GM12878 (cell line): ENCODE measurements around the gene SLC25A33. TPM values are rescaled to one million over a fixed set of nuclear protein-coding genes. Genes with fewer than 3 reads are reported as not detected.

Experiments
- HDGF ChIP-seq: fragments of 450-650 bp; IDR thresholded peaks from 2 replicates; pipeline ENCODE4 v1.6.1; 2016; ENCODE audit warnings: antibody characterized with exemption
- IRF4 ChIP-seq: IDR thresholded peaks from 2 replicates; pipeline ENCODE4 v1.6.1; 2011; ENCODE audit warnings: low read depth, low read length
- MEF2A ChIP-seq: IDR thresholded peaks from 2 replicates; pipeline ENCODE4 v1.6.1; 2011; ENCODE audit warnings: low read depth, mild to moderate bottlenecking, low read length, moderate library complexity; ENCODE audit not compliant: insufficient read depth
- MEF2B ChIP-seq: fragments of 450-650 bp; IDR thresholded peaks from 2 replicates; pipeline ENCODE4 v1.6.1; 2018; ENCODE audit warnings: mild to moderate bottlenecking, moderate library complexity; ENCODE audit not compliant: partially characterized antibody, poor library complexity, severe bottlenecking
- MXI1 ChIP-seq: fragments of 150-350 bp; IDR thresholded peaks from 2 replicates; pipeline ENCODE4 v1.6.1; 2011; ENCODE audit warnings: low read depth, mild to moderate bottlenecking, inconsistent platforms, low read length, improper control_type of control experiment
- NBN ChIP-seq: fragments of 450-650 bp; IDR thresholded peaks from 2 replicates; pipeline ENCODE4 v1.6.1; 2016
- NFXL1 ChIP-seq: fragments of 450-650 bp; IDR thresholded peaks from 2 replicates; pipeline ENCODE4 v1.6.1; 2017; ENCODE audit warnings: antibody characterized with exemption, mild to moderate bottlenecking, borderline replicate concordance
- NFYB ChIP-seq: IDR thresholded peaks from 2 replicates; pipeline ENCODE4 v1.6.1; 2011; ENCODE audit warnings: low read depth, mild to moderate bottlenecking, low read length, improper control_type of control experiment, moderate library complexity; ENCODE audit not compliant: insufficient read depth
- PAX5 ChIP-seq: IDR thresholded peaks from 2 replicates; pipeline ENCODE4 v1.6.1; 2011; ENCODE audit warnings: low read depth, low read length, borderline replicate concordance
- POU2F2 ChIP-seq: IDR thresholded peaks from 3 replicates; pipeline ENCODE4 v1.6.1; 2011; ENCODE audit warnings: low read depth, mild to moderate bottlenecking, low read length, borderline replicate concordance
- RAD21 ChIP-seq: IDR thresholded peaks from 2 replicates; pipeline ENCODE4 v1.6.1; 2011; ENCODE audit warnings: mild to moderate bottlenecking, low read depth, low read length, moderate library complexity; ENCODE audit not compliant: insufficient read depth
- RCOR1 ChIP-seq: conservative IDR thresholded peaks from 2 replicates; pipeline ENCODE4 v1.6.1; 2012; ENCODE audit warnings: low read depth, low read length, improper control_type of control experiment
- SMAD5 ChIP-seq: IDR thresholded peaks from 2 replicates; pipeline ENCODE4 v1.6.1; 2016; ENCODE audit warnings: antibody characterized with exemption, low read depth
- SMC3 ChIP-seq: IDR thresholded peaks from 2 replicates; pipeline ENCODE4 v1.6.1; 2011; ENCODE audit warnings: low read length, improper control_type of control experiment, borderline replicate concordance
- SUZ12 ChIP-seq: fragments of 200-600 bp; sonication (generic); IDR thresholded peaks from one replicate; pipeline ENCODE4 v1.6.1; 2018; ENCODE audit warnings: antibody characterized with exemption, mild to moderate bottlenecking; ENCODE audit not compliant: unreplicated experiment
- TCF12 ChIP-seq: IDR thresholded peaks from 2 replicates; pipeline ENCODE4 v1.6.1; 2011; ENCODE audit warnings: low read depth, mild to moderate bottlenecking, low read length
- ZNF207 ChIP-seq: fragments of 450-650 bp; IDR thresholded peaks from 2 replicates; pipeline ENCODE4 v1.6.1; 2014; ENCODE audit warnings: antibody characterized with exemption, mild to moderate bottlenecking, borderline replicate concordance
- ZSCAN29 ChIP-seq: fragments of 450-650 bp; IDR thresholded peaks from 2 replicates; pipeline ENCODE4 v1.6.1; 2017; ENCODE audit warnings: mild to moderate bottlenecking, moderate library complexity
- polyA plus RNA-seq, 11 experiments: library from polyadenylated mRNA; depleted of rRNA in 4 of 11; unstranded in 6 of 11; stranded (reverse) in 5 of 11; fragments of >200 nt; fragmentation: Nextera tagmentation in 4 of 11; fragmentation: Illumina TruSeq in 1 of 11; extraction: Ambion mirVana in 4 of 11; extraction: Trizol in 1 of 11; gene quantifications; 1 replicate in 1 of 11; 2 replicates in 10 of 11; pipeline versions ENCODE4 v1.2.1 to v1.2.3, GENCODE V29; 2011 to 2016; ENCODE audit warnings: inconsistent platforms in 2 of 11, missing spikeins in 2 of 11, low read depth in 1 of 11
- total RNA-seq, 4 experiments: library from RNA; depleted of rRNA in 3 of 4; stranded (reverse); fragments of >200 nt in 3 of 4; fragmentation: Illumina TruSeq in 1 of 4; extraction: Trizol in 1 of 4; gene quantifications; 2 replicates each; pipeline versions ENCODE4 v1.2.1 to v1.2.3, GENCODE V29; 2013 to 2021
- TF ChIP-seq, protein P1 (sequence below): fragments of 450-650 bp; conservative IDR thresholded peaks from 2 replicates; pipeline ENCODE4 v1.6.1; 2017; ENCODE audit warnings: mild to moderate bottlenecking, moderate library complexity
- TF ChIP-seq, protein P2 (sequence below): IDR thresholded peaks from 2 replicates; pipeline ENCODE4 v1.6.1; 2012; ENCODE audit warnings: low read depth, low read length, improper control_type of control experiment
- TF ChIP-seq, protein P3 (sequence below): fragments of 450-650 bp; IDR thresholded peaks from 2 replicates; pipeline ENCODE4 v1.6.1; 2017; ENCODE audit warnings: low read depth, mild to moderate bottlenecking, moderate library complexity
- TF ChIP-seq, protein P4 (sequence below): fragments of 450-650 bp; IDR thresholded peaks from 2 replicates; pipeline ENCODE4 v1.6.1; 2017; ENCODE audit warnings: mild to moderate bottlenecking, moderate library complexity

SLC25A33 gene
- total and polyA plus RNA-seq, 10 of the 15 experiments (the other 5 are each of a cell fraction or from before 2014, with no cell fraction given): 1.7 to 11.2 (median 8.4) TPM

DNA sequence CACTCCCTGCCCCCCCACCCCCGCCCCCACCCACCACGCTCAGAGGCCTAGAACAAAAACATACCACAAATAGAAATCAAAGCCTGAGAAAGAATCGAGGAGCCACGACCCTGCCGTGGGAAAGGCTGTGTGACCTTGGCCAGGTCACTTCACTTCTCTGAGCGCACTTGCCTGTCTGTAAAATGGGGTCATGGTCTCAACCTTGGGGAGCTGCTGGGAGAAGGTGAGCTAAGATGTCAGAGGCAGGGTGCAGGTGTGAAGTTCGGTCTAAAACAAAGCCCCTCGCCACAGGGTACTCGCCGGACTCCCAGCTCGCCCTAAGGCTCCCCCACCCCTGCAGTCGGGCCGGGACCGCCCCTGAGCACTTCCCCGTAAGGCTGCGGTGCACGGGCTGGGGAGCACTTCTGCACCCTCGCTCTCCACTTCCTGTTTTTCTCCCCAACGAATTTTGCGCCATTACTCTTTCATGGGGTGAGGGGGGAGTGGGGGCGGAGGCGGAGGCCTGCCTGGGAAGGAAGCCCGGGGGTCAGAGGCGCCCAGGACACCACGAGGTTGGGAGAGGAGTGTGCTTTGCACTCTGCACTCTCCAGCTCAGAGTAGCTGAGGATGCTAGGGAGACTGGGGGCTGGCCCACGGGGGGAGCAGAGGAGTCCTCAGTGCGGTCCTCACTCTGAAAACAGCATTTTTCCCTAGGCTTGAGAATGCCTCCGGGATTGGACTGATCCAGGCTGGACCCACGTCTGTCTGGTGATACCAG lies 90.4 kb downstream of the SLC25A33 start (continued):
- TF ChIP-seq SMAD5: no peak
- TF ChIP-seq, protein P1, sequence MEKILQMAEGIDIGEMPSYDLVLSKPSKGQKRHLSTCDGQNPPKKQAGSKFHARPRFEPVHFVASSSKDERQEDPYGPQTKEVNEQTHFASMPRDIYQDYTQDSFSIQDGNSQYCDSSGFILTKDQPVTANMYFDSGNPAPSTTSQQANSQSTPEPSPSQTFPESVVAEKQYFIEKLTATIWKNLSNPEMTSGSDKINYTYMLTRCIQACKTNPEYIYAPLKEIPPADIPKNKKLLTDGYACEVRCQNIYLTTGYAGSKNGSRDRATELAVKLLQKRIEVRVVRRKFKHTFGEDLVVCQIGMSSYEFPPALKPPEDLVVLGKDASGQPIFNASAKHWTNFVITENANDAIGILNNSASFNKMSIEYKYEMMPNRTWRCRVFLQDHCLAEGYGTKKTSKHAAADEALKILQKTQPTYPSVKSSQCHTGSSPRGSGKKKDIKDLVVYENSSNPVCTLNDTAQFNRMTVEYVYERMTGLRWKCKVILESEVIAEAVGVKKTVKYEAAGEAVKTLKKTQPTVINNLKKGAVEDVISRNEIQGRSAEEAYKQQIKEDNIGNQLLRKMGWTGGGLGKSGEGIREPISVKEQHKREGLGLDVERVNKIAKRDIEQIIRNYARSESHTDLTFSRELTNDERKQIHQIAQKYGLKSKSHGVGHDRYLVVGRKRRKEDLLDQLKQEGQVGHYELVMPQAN: peak; percentile 54; the same call in 1 of the 2 replicates
- peak; percentile 16 for TF ChIP-seq MXI1
- TF ChIP-seq PAX5: no peak
- no peak for TF ChIP-seq SUZ12
- peak; percentile 73; the same call in 1 of the 2 replicates for TF ChIP-seq ZSCAN29
- TF ChIP-seq, protein P2, sequence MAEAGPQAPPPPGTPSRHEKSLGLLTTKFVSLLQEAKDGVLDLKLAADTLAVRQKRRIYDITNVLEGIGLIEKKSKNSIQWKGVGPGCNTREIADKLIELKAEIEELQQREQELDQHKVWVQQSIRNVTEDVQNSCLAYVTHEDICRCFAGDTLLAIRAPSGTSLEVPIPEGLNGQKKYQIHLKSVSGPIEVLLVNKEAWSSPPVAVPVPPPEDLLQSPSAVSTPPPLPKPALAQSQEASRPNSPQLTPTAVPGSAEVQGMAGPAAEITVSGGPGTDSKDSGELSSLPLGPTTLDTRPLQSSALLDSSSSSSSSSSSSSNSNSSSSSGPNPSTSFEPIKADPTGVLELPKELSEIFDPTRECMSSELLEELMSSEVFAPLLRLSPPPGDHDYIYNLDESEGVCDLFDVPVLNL: 0 out of 2 replicates have a peak, but pooled peaks have one; percentile 6
- TF ChIP-seq POU2F2: peak; percentile 46; the same call in 1 of the 3 replicates
- no peak for TF ChIP-seq SMC3
- TF ChIP-seq HDGF: 0 out of 2 replicates have a peak, but pooled peaks have one; percentile 35
- TF ChIP-seq NBN: peak; percentile 96
- 0 out of 2 replicates have a peak, but pooled peaks have one; percentile 76 for TF ChIP-seq RCOR1
- TF ChIP-seq, protein P3, sequence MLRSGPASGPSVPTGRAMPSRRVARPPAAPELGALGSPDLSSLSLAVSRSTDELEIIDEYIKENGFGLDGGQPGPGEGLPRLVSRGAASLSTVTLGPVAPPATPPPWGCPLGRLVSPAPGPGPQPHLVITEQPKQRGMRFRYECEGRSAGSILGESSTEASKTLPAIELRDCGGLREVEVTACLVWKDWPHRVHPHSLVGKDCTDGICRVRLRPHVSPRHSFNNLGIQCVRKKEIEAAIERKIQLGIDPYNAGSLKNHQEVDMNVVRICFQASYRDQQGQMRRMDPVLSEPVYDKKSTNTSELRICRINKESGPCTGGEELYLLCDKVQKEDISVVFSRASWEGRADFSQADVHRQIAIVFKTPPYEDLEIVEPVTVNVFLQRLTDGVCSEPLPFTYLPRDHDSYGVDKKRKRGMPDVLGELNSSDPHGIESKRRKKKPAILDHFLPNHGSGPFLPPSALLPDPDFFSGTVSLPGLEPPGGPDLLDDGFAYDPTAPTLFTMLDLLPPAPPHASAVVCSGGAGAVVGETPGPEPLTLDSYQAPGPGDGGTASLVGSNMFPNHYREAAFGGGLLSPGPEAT: peak; percentile 88
- TF ChIP-seq NFYB: no peak
- TF ChIP-seq NFXL1: peak; percentile 99
- TF ChIP-seq, protein P4, sequence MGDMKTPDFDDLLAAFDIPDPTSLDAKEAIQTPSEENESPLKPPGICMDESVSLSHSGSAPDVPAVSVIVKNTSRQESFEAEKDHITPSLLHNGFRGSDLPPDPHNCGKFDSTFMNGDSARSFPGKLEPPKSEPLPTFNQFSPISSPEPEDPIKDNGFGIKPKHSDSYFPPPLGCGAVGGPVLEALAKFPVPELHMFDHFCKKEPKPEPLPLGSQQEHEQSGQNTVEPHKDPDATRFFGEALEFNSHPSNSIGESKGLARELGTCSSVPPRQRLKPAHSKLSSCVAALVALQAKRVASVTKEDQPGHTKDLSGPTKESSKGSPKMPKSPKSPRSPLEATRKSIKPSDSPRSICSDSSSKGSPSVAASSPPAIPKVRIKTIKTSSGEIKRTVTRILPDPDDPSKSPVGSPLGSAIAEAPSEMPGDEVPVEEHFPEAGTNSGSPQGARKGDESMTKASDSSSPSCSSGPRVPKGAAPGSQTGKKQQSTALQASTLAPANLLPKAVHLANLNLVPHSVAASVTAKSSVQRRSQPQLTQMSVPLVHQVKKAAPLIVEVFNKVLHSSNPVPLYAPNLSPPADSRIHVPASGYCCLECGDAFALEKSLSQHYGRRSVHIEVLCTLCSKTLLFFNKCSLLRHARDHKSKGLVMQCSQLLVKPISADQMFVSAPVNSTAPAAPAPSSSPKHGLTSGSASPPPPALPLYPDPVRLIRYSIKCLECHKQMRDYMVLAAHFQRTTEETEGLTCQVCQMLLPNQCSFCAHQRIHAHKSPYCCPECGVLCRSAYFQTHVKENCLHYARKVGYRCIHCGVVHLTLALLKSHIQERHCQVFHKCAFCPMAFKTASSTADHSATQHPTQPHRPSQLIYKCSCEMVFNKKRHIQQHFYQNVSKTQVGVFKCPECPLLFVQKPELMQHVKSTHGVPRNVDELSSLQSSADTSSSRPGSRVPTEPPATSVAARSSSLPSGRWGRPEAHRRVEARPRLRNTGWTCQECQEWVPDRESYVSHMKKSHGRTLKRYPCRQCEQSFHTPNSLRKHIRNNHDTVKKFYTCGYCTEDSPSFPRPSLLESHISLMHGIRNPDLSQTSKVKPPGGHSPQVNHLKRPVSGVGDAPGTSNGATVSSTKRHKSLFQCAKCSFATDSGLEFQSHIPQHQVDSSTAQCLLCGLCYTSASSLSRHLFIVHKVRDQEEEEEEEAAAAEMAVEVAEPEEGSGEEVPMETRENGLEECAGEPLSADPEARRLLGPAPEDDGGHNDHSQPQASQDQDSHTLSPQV: no peak
- no peak for TF ChIP-seq TCF12
- no peak for TF ChIP-seq MEF2A
- peak; percentile 67; the same call in 1 of the 2 replicates for TF ChIP-seq IRF4
- peak; percentile 60 for TF ChIP-seq MEF2B
- TF ChIP-seq ZNF207: no peak
- no peak for TF ChIP-seq RAD21
